Endothelial cell of umbilical vein (primary cell): Measurements from ENCODE around the gene ETS2.

Experiments used
- EZH2 ChIP-seq: IDR thresholded peaks from 2 replicates; pipeline ENCODE4 v1.6.1; 2012; ENCODE audit warnings: borderline replicate concordance, low read depth, mild to moderate bottlenecking, moderate library complexity, low read length, inconsistent platforms; ENCODE audit not compliant: severe bottlenecking
- TF ChIP-seq, protein P1 (sequence below), 2 donors: IDR thresholded peaks; 1 replicate in 1 of 2; 2 replicates in 1 of 2; pipeline ENCODE4 v1.5.1; 2011; ENCODE audit warnings: low read length in 2 of 2, mild to moderate bottlenecking in 2 of 2, moderate library complexity in 2 of 2, control low read depth in 1 of 2, inconsistent platforms in 1 of 2, low read depth in 1 of 2; ENCODE audit not compliant: insufficient read depth in 1 of 2; ENCODE audit errors: extremely low read depth in 1 of 2

DNA sequence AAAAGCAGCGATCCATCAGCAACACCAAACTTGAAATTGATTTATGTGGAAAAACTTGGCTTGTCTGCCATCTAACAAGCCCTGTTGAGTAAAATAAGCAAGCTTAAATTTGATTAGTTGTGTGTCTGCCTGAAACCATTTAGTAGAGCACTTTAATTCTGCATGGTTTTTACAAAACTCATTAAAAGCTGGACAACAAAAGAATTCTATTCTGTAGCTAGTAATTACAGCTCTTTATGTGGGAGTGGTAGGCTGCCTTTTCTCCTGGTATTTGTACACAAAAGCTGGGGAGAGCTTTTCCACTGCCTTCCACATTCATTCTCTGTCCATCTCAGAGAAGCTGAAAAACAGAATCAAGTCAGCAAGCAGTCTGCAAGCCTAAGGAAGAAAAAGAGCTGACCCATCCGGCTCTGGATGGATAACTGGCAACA lies 1.7 kb downstream of the ETS2 start:
- no peak for TF ChIP-seq EZH2
- TF ChIP-seq, protein P1, sequence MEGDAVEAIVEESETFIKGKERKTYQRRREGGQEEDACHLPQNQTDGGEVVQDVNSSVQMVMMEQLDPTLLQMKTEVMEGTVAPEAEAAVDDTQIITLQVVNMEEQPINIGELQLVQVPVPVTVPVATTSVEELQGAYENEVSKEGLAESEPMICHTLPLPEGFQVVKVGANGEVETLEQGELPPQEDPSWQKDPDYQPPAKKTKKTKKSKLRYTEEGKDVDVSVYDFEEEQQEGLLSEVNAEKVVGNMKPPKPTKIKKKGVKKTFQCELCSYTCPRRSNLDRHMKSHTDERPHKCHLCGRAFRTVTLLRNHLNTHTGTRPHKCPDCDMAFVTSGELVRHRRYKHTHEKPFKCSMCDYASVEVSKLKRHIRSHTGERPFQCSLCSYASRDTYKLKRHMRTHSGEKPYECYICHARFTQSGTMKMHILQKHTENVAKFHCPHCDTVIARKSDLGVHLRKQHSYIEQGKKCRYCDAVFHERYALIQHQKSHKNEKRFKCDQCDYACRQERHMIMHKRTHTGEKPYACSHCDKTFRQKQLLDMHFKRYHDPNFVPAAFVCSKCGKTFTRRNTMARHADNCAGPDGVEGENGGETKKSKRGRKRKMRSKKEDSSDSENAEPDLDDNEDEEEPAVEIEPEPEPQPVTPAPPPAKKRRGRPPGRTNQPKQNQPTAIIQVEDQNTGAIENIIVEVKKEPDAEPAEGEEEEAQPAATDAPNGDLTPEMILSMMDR (IDR thresholded peaks at IDR 0.05; ENCODE audit: extremely low read depth in 1 of 2, insufficient read depth in 1 of 2, low read depth in 1 of 2, low read length in 2 of 2) = no peak
